Naive thymus-derived CD8-positive, alpha-beta T cell (primary cell): ENCODE data around the gene ZCCHC24. TPM values are rescaled to one million over a fixed set of nuclear protein-coding genes. Genes with fewer than 3 reads are reported as not detected.

Source experiments
- ATAC-seq, 2 donors: fragments of 150-1000 bp; cut with Tn5 transposase in 1 of 2; sonication (Bioruptor Pico), chemical (Tn5 transposase) in 1 of 2; 1 replicate in 1 of 2; 2 replicates in 1 of 2; pipeline ENCODE4 v1.10.0; 2021; ENCODE audit warnings: mild to moderate bottlenecking in 2 of 2, moderate library complexity in 2 of 2
- POLR2A ChIA-PET: fragments of 350-600 bp; sonication (Branson Sonifier 250); formaldehyde crosslinking; loops from one replicate; lab custom pipeline; 2021; ENCODE audit warnings: antibody characterized with exemption; lab: Charles Lee
- DNase-seq, 10 donors: peaks; one replicate each; pipeline versions ENCODE4 v3.0.0 to v3.0.0-alpha.2; 2020 to 2022
- H3K27ac Mint-ChIP-seq, 10 donors: one replicate each; pipeline ENCODE4 v1.8.0; 2020 to 2022; ENCODE audit warnings: mild to moderate bottlenecking in 10 of 10, mixed read lengths in 10 of 10, moderate library complexity in 4 of 10, inconsistent platforms in 1 of 10
- H3K27me3 Mint-ChIP-seq, 5 donors: one replicate each; pipeline ENCODE4 v1.8.0; 2021 to 2022; ENCODE audit warnings: mixed read lengths in 5 of 5
- H3K36me3 Mint-ChIP-seq, 3 donors: one replicate each; pipeline ENCODE4 v1.8.0; 2020 to 2022; ENCODE audit warnings: mixed read lengths in 3 of 3, mild to moderate bottlenecking in 2 of 3, inconsistent platforms in 1 of 3
- H3K4me1 Mint-ChIP-seq, 4 donors: one replicate each; pipeline ENCODE4 v1.8.0; 2021 to 2022; ENCODE audit warnings: mixed read lengths in 4 of 4
- H3K4me3 Mint-ChIP-seq, 10 donors: one replicate each; pipeline ENCODE4 v1.8.0; 2020 to 2022; ENCODE audit warnings: mild to moderate bottlenecking in 10 of 10, mixed read lengths in 10 of 10, moderate library complexity in 6 of 10, inconsistent platforms in 1 of 10
- H3K9me3 Mint-ChIP-seq, 9 donors: one replicate each; pipeline ENCODE4 v1.8.0; 2020 to 2022; ENCODE audit warnings: mixed read lengths in 9 of 9, mild to moderate bottlenecking in 3 of 9, inconsistent platforms in 1 of 9, moderate library complexity in 1 of 9
- polyA plus RNA-seq, 3 donors: library from polyadenylated mRNA; unstranded; fragments of 300-500 nt; fragmentation: Illumina TruSeq; gene quantifications; one replicate each; pipeline ENCODE4 v1.2.3, GENCODE V29; 2021
- total RNA-seq, 8 experiments: library from RNA in 2 of 8; stranded (reverse) in 2 of 8; gene quantifications; one replicate each; pipeline ENCODE4 v1.2.3 and lab custom pipeline; 2021 to 2026

Gene ZCCHC24
- total and polyA plus RNA-seq, 5 experiments from 2014 or later = 0.12 to 1.7 (median 0.65) TPM

- H3K27me3 Mint-ChIP-seq = peaks cover 0 to 7% (median 0%) of the 10 kb centered on the region in 5 donors
- H3K9me3 Mint-ChIP-seq = no peaks in the 10 kb centered on the region
- POLR2A ChIA-PET = no interaction called here
- ATAC-seq (no peak), DNase-seq (peak in 1 of 10 donors; percentile 46)
- no peak overlapping the region for H3K4me3 Mint-ChIP-seq
- peak overlapping the region in 1 of 10 donors; percentile 33 for H3K27ac Mint-ChIP-seq
- peaks cover 0 to 7% (median 3%) of the 10 kb centered on the region in 4 donors for H3K4me1 Mint-ChIP-seq
- H3K36me3 Mint-ChIP-seq = no peaks in the 10 kb centered on the region
Observed at GRCh38 chr10:79401015-79401921, 44.2 kb downstream of the ZCCHC24 start.

- Mint-ChIP-seq H3K27me3 (peaks cover 0 to 7% (median 0%) of the 10 kb centered on the region in 5 donors), H3K4me3 (no peak overlapping the region), H3K36me3 (no peaks in the 10 kb centered on the region), H3K4me1 (peaks cover 0 to 7% (median 3%) of the 10 kb centered on the region in 4 donors), H3K9me3 (no peaks in the 10 kb centered on the region), H3K27ac (no peak overlapping the region)
- DNase-seq = peak in 8 of 10 donors; percentile 13 to 67 (median 22)
- POLR2A ChIA-PET = no interaction called here
- ATAC-seq = peak in 1 of 2 donors; percentile 45
Observed at GRCh38 chr10:79400146-79401004, 45.0 kb downstream of the ZCCHC24 start.

- peaks cover 0 to 7% (median 3%) of the 10 kb centered on the region in 4 donors for H3K4me1 Mint-ChIP-seq
- H3K27me3 Mint-ChIP-seq = peaks cover 0 to 7% (median 0%) of the 10 kb centered on the region in 5 donors
- DNase-seq (peak in 1 of 10 donors; percentile 10), ATAC-seq (no peak)
- H3K4me3 Mint-ChIP-seq = no peak overlapping the region
- H3K9me3 Mint-ChIP-seq = no peaks in the 10 kb centered on the region
- H3K36me3 Mint-ChIP-seq = no peaks in the 10 kb centered on the region
- POLR2A ChIA-PET = no interaction called here
- peak overlapping the region in 1 of 10 donors; percentile 53 for H3K27ac Mint-ChIP-seq
Observed at GRCh38 chr10:79399223-79399831, 46.1 kb downstream of the ZCCHC24 start.

- POLR2A ChIA-PET = no interaction called here
- H3K27ac Mint-ChIP-seq = no peak overlapping the region
- ATAC-seq = no peak
Observed at GRCh38 chr10:79398642-79399041, 46.8 kb downstream of the ZCCHC24 start.

GRCh38 chr10:79397575-79398303 lies 47.7 kb downstream of the ZCCHC24 start:
- ATAC-seq (no peak), DNase-seq (no peak)
- no peaks in the 10 kb centered on the region for H3K9me3 Mint-ChIP-seq
- peaks cover 0 to 7% (median 3%) of the 10 kb centered on the region in 4 donors for H3K4me1 Mint-ChIP-seq
- H3K27ac Mint-ChIP-seq = peak overlapping the region in 1 of 10 donors; percentile 66
- no peaks in the 10 kb centered on the region for H3K36me3 Mint-ChIP-seq
- POLR2A ChIA-PET = no interaction called here
- peaks cover 0 to 3% (median 0%) of the 10 kb centered on the region in 5 donors for H3K27me3 Mint-ChIP-seq
- H3K4me3 Mint-ChIP-seq = no peak overlapping the region

More at GRCh38 chr10:79398642-79399041, 46.8 kb downstream of the ZCCHC24 start:
- H3K9me3 Mint-ChIP-seq = no peaks in the 10 kb centered on the region
- H3K4me3 Mint-ChIP-seq = no peak overlapping the region
- H3K27me3 Mint-ChIP-seq = peaks cover 0 to 7% (median 0%) of the 10 kb centered on the region in 5 donors
- DNase-seq = peak in 1 of 10 donors; percentile 34
- H3K36me3 Mint-ChIP-seq = no peaks in the 10 kb centered on the region
- peaks cover 0 to 7% (median 3%) of the 10 kb centered on the region in 4 donors for H3K4me1 Mint-ChIP-seq

GRCh38 chr10:79397051-79397450 lies 48.4 kb downstream of the ZCCHC24 start:
- ATAC-seq (no peak), DNase-seq (peak in 1 of 10 donors; percentile 21)
- H3K4me1 Mint-ChIP-seq = peaks cover 0 to 7% (median 3%) of the 10 kb centered on the region in 4 donors
- H3K4me3 Mint-ChIP-seq = no peak overlapping the region
- POLR2A ChIA-PET = no interaction called here
- H3K27ac Mint-ChIP-seq = no peak overlapping the region
- no peaks in the 10 kb centered on the region for H3K36me3 Mint-ChIP-seq
- H3K27me3 Mint-ChIP-seq = peaks cover 0 to 3% (median 0%) of the 10 kb centered on the region in 5 donors
- H3K9me3 Mint-ChIP-seq = no peaks in the 10 kb centered on the region

GRCh38 chr10:79396520-79396919 lies 48.9 kb downstream of the ZCCHC24 start:
- POLR2A ChIA-PET = no interaction called here
- no peak overlapping the region for H3K27ac Mint-ChIP-seq
- no peaks in the 10 kb centered on the region for H3K36me3 Mint-ChIP-seq
- H3K4me1 Mint-ChIP-seq = peaks cover 0 to 7% (median 3%) of the 10 kb centered on the region in 4 donors
- H3K4me3 Mint-ChIP-seq = no peak overlapping the region
- no peaks in the 10 kb centered on the region for H3K9me3 Mint-ChIP-seq
- ATAC-seq (no peak), DNase-seq (peak in 1 of 10 donors; percentile 41)
- H3K27me3 Mint-ChIP-seq = peaks cover 0 to 3% (median 0%) of the 10 kb centered on the region in 5 donors

GRCh38 chr10:79394664-79395063 lies 50.8 kb downstream of the ZCCHC24 start:
- Mint-ChIP-seq H3K27ac (no peak overlapping the region), H3K9me3 (no peaks in the 10 kb centered on the region), H3K4me3 (no peak overlapping the region), H3K36me3 (no peaks in the 10 kb centered on the region), H3K4me1 (peaks cover 0 to 7% (median 1%) of the 10 kb centered on the region in 4 donors), H3K27me3 (peaks cover 0 to 3% (median 0%) of the 10 kb centered on the region in 5 donors)
- POLR2A ChIA-PET = no interaction called here
- DNase-seq (peak in 1 of 10 donors; percentile 38), ATAC-seq (no peak)

GRCh38 chr10:79393924-79394610 lies 51.4 kb downstream of the ZCCHC24 start:
- H3K4me3 Mint-ChIP-seq = no peak overlapping the region
- no peak overlapping the region for H3K27ac Mint-ChIP-seq
- peak in 1 of 10 donors; percentile 43 for DNase-seq
- peaks cover 0 to 3% (median 0%) of the 10 kb centered on the region in 5 donors for H3K27me3 Mint-ChIP-seq
- H3K36me3 Mint-ChIP-seq = no peaks in the 10 kb centered on the region
- POLR2A ChIA-PET = no interaction called here
- ATAC-seq = no peak
- H3K9me3 Mint-ChIP-seq = no peaks in the 10 kb centered on the region
- peaks cover 0 to 5% (median under 1%) of the 10 kb centered on the region in 4 donors for H3K4me1 Mint-ChIP-seq

- Mint-ChIP-seq H3K4me1 (peaks cover 0 to 5% (median 1%) of the 10 kb centered on the region in 4 donors), H3K9me3 (no peaks in the 10 kb centered on the region), H3K36me3 (no peaks in the 10 kb centered on the region), H3K27me3 (peaks cover 0 to 3% (median 0%) of the 10 kb centered on the region in 5 donors), H3K27ac (no peak overlapping the region), H3K4me3 (no peak overlapping the region)
- DNase-seq (peak in 1 of 10 donors; percentile 45), ATAC-seq (no peak)
- POLR2A ChIA-PET = no interaction called here
Observed at GRCh38 chr10:79393221-79393923, 52.1 kb downstream of the ZCCHC24 start.
